Gastrocnemius medialis (tissue), 4 donors: ENCODE measurements around the gene HOXA9. TPM values are rescaled to one million over a fixed set of nuclear protein-coding genes. Genes with fewer than 3 reads are reported as not detected.
A peak's percentile ranks its signal among the peaks of the same experiment; 100 is the strongest.

Experiments used
- ATAC-seq, 2 donors: fragments of 150-250 bp; one replicate each; pipeline ENCODE4 v1.9.1; 2016
- DNase-seq, 2 donors: peaks; one replicate each; pipeline ENCODE4 v3.0.0-alpha.2; 2019
- H3K27ac ChIP-seq, 4 donors: fragments of 200-600 bp; sonication (generic); 1 replicate in 1 of 4; 2 replicates in 3 of 4; pipeline ENCODE4 v1.5.1; 2016 to 2018; ENCODE audit warnings: mild to moderate bottlenecking in 2 of 4, moderate library complexity in 1 of 4
- H3K27me3 ChIP-seq, 3 donors: fragments of 200-600 bp; sonication (generic) in 2 of 3; 1 replicate in 1 of 3; 2 replicates in 2 of 3; pipeline versions ENCODE4 v1.5.1 to v1.6.0; 2016 to 2019; ENCODE audit warnings: mild to moderate bottlenecking in 1 of 3, moderate library complexity in 1 of 3
- H3K36me3 ChIP-seq, 2 donors: fragments of 200-600 bp; sonication (generic) in 1 of 2; one replicate each; pipeline ENCODE4 v1.5.1; 2017 to 2018
- H3K4me1 ChIP-seq, 2 donors: fragments of 200-600 bp; sonication (generic) in 1 of 2; one replicate each; pipeline ENCODE4 v1.5.1; 2016 to 2017; ENCODE audit warnings: mild to moderate bottlenecking in 2 of 2
- H3K4me3 ChIP-seq, 4 donors: fragments of 200-600 bp; sonication (generic) in 3 of 4; 1 replicate in 1 of 4; 2 replicates in 3 of 4; pipeline ENCODE4 v1.5.1; 2016 to 2019; ENCODE audit warnings: mild to moderate bottlenecking in 2 of 4
- H3K9me3 ChIP-seq, 3 donors: fragments of 200-600 bp; sonication (generic) in 2 of 3; 1 replicate in 1 of 3; 2 replicates in 2 of 3; pipeline ENCODE4 v1.5.1; 2016 to 2019
- CTCF ChIP-seq, 5 experiments: fragments of 450-650 bp in 3 of 5; fragments of 200-600 bp in 2 of 5; sonication (generic) in 2 of 5; IDR thresholded peaks in 4 of 5; conservative IDR thresholded peaks in 1 of 5; 1 replicate in 4 of 5; 2 replicates in 1 of 5; pipeline ENCODE4 v1.5.1; 2016 to 2019; ENCODE audit warnings: antibody characterized with exemption in 5 of 5, mild to moderate bottlenecking in 3 of 5, moderate library complexity in 3 of 5
- POLR2A ChIP-seq, 2 donors: fragments of 450-650 bp; IDR thresholded peaks; one replicate each; pipeline ENCODE4 v1.6.1; 2017; ENCODE audit warnings: antibody characterized with exemption in 2 of 2, mild to moderate bottlenecking in 2 of 2, moderate library complexity in 2 of 2
- in situ Hi-C, 4 donors: fragments of 200-750 bp; cut with MboI; loops; one replicate each; pipeline versions ENCODE4 v1.15.0 to v1.8.0; 2017; ENCODE audit warnings: low sequenced_read_pairs in 4 of 4
- intact Hi-C: fragments of 100-400 bp; cut with DNase I; formaldehyde crosslinking; loops from one replicate; pipeline ENCODE4 v1.15.1; 2023; ENCODE audit warnings: low total_unique reads
- total RNA-seq, 4 donors: library from RNA; depleted of rRNA; stranded (reverse); fragments of >200 nt; gene quantifications; one replicate each; pipeline versions ENCODE4 v1.1.0 to v1.2.3, GENCODE V29; 2016

Gene HOXA9
- total RNA-seq, 4 donors from 2014 or later: 18.9 to 30.3 (median 19.5) TPM

GRCh38 chr7:27180431-27181420 lies 15.4 kb upstream of the HOXA9 start:
- TF ChIP-seq POLR2A (IDR thresholded peaks at IDR 0.05): no peak
- peaks cover 0 to 8% (median 3%) of the 10 kb centered on the region in 3 donors for H3K27me3 ChIP-seq
- ATAC-seq (no peak), DNase-seq (peak; percentile 1 to 27)
- in situ Hi-C loops: loop anchor here in 3 of 4 donors (10.0 to 25.0 kb wide), 5 partner anchors 907 to 1418 kb away; partner anchors contain the start of gene CREB5 (in 1 of the 3)
- peak overlapping the region; percentile 90 to 99 (median 95) for H3K27ac ChIP-seq
- peak overlapping the region in 2 of 4 donors; percentile 53 to 56 for H3K4me3 ChIP-seq
- H3K36me3 ChIP-seq: no peaks in the 10 kb centered on the region
- intact Hi-C loops: loop anchor here (10.0 kb wide), 1 partner anchor 1444 kb away; no protein-coding TSS in a partner anchor
- H3K4me1 ChIP-seq: peaks cover 41 to 54% of the 10 kb centered on the region in 2 donors
- H3K9me3 ChIP-seq: no peaks in the 10 kb centered on the region

- H3K36me3 ChIP-seq: no peaks in the 10 kb centered on the region
- ATAC-seq (peak; percentile 40 to 53), DNase-seq (peak; percentile 65 to 79)
- H3K27me3 ChIP-seq: peaks cover 0 to 8% (median 3%) of the 10 kb centered on the region in 3 donors
- peak overlapping the region; percentile 90 to 99 (median 95) for H3K27ac ChIP-seq
- H3K4me1 ChIP-seq: peaks cover 43 to 61% of the 10 kb centered on the region in 2 donors
- peak overlapping the region; percentile 47 to 56 (median 52) for H3K4me3 ChIP-seq
- TF ChIP-seq POLR2A (IDR thresholded peaks at IDR 0.05) (peak; percentile 79 to 90), CTCF (IDR thresholded peaks at IDR 0.05 in 4 of 5, conservative IDR thresholded peaks at IDR 0.05 in 1 of 5) (peak; percentile 91 to 96 (median 95))
- in situ Hi-C loops: loop anchor here in 3 of 4 donors (10.0 to 25.0 kb wide), 5 partner anchors 908 to 1417 kb away; partner anchors contain the start of gene CREB5 (in 1 of the 3)
- H3K9me3 ChIP-seq: no peaks in the 10 kb centered on the region
- intact Hi-C loops: loop anchor here (10.0 kb wide), 2 partner anchors 1445 to 1505 kb away; no protein-coding TSS in a partner anchor
Observed at GRCh38 chr7:27179503-27180430, 14.4 kb upstream of the HOXA9 start.

GRCh38 chr7:27179030-27179429 lies 13.7 kb upstream of the HOXA9 start:
- ATAC-seq (no peak), DNase-seq (peak; percentile 2 to 20)
- no peaks in the 10 kb centered on the region for H3K36me3 ChIP-seq
- H3K4me1 ChIP-seq: peaks cover 45 to 68% of the 10 kb centered on the region in 2 donors
- peak overlapping the region; percentile 47 to 56 (median 52) for H3K4me3 ChIP-seq
- H3K27me3 ChIP-seq: peaks cover 0 to 6% (median 3%) of the 10 kb centered on the region in 3 donors
- peak overlapping the region; percentile 90 to 99 (median 95) for H3K27ac ChIP-seq
- TF ChIP-seq POLR2A (IDR thresholded peaks at IDR 0.05) (no peak), CTCF (IDR thresholded peaks at IDR 0.05 in 4 of 5, conservative IDR thresholded peaks at IDR 0.05 in 1 of 5) (no peak)
- no peaks in the 10 kb centered on the region for H3K9me3 ChIP-seq
- intact Hi-C loops: loop anchor here (10.0 kb wide), 1 partner anchor 1504 kb away; no protein-coding TSS in a partner anchor
- in situ Hi-C loops: loop anchor here in 3 of 4 donors (10.0 to 25.0 kb wide), 5 partner anchors 908 to 1417 kb away; partner anchors contain the start of gene CREB5 (in 1 of the 3)

- peaks cover 0 to 3% (median 3%) of the 10 kb centered on the region in 3 donors for H3K27me3 ChIP-seq
- ATAC-seq (peak; percentile 15 to 21), DNase-seq (peak; percentile 50 to 68)
- no peak for TF ChIP-seq CTCF (IDR thresholded peaks at IDR 0.05 in 4 of 5, conservative IDR thresholded peaks at IDR 0.05 in 1 of 5)
- TF ChIP-seq POLR2A (IDR thresholded peaks at IDR 0.05): peak in 1 of 2 donors; percentile 7
- peak overlapping the region; percentile 47 to 56 (median 52) for H3K4me3 ChIP-seq
- no peaks in the 10 kb centered on the region for H3K9me3 ChIP-seq
- in situ Hi-C loops (loop anchor here in 3 of 4 donors (10.0 to 25.0 kb wide), 5 partner anchors 909 to 1416 kb away; partner anchors contain the start of gene CREB5 (in 1 of the 3)), intact Hi-C loops (loop anchor here (10.0 kb wide), 1 partner anchor 1504 kb away; no protein-coding TSS in a partner anchor)
- peak overlapping the region; percentile 90 to 99 (median 95) for H3K27ac ChIP-seq
- H3K36me3 ChIP-seq: no peaks in the 10 kb centered on the region
- H3K4me1 ChIP-seq: peaks cover 45 to 68% of the 10 kb centered on the region in 2 donors
Observed at GRCh38 chr7:27178366-27178765, 13.0 kb upstream of the HOXA9 start.
